ENCODE results near the gene TRDN. TPM values are rescaled to one million over a fixed set of nuclear protein-coding genes. Genes with fewer than 3 reads are reported as not detected.

Gene TRDN
- total and polyA plus RNA-seq, 2 donors (not counting 1 experiment from before 2014, with no cell fraction given), result not detected

DNA sequence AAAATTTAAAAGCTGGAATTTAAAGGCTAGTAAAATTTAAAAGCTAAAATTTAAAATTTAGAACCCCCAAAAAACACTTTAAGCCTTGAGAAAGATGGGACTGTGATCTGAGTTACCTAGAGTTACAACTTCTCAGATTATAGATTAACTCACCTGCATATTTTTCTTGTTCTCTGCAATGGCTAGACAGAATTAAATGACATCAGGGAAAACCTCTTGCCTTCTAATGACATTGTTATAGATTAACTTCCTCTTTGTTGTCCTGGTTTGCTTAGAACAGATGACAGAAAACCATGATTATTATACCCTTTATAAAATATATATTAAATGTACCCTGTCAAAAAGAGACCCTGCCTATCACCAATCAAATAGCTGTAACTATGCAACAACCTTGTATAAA lies 56.4 kb downstream of the TRDN start:
- no peaks in the 10 kb centered on the region for H3K79me2 ChIP-seq (ENCODE audit: control insufficient read depth, insufficient read depth, low read length)
- no peak overlapping the region for H3K4me3 ChIP-seq (replicated peaks in 1 of 4; ENCODE audit: control extremely low read depth in 1 of 4, insufficient read depth in 1 of 4, low read depth in 3 of 4, low read length in 4 of 4)
- no peaks in the 10 kb centered on the region for H3K9me3 ChIP-seq (ENCODE audit: control insufficient read depth, insufficient read depth, low read depth, low read length)
- no peaks in the 10 kb centered on the region for H3K36me3 ChIP-seq (ENCODE audit: control insufficient read depth, insufficient read depth, low read length)
- DNase-seq (ENCODE audit: low read depth in 2 of 2), result no peak
- H4K20me1 ChIP-seq (ENCODE audit: control insufficient read depth, extremely low read depth, insufficient read depth, low read length), result no peaks in the 10 kb centered on the region
- H3K4me2 ChIP-seq (ENCODE audit: extremely low read depth, insufficient read depth, low read length), result no peak overlapping the region
- TF ChIP-seq CTCF (conservative IDR thresholded peaks at IDR 0.05 in 1 of 2, IDR thresholded peaks at IDR 0.05 in 1 of 2; ENCODE audit: low read depth in 1 of 2, low read length in 2 of 2) (no peak), EZH2 (IDR thresholded peaks at IDR 0.05; ENCODE audit: low read length, missing control alignments) (no peak)
- no peak overlapping the region for H3K27ac ChIP-seq (ENCODE audit: insufficient read depth, low read length)
- H3K9ac ChIP-seq (ENCODE audit: insufficient read depth, low read length), result no peak overlapping the region
- H3K4me1 ChIP-seq (ENCODE audit: control insufficient read depth, extremely low read depth, insufficient read depth, low read length), result no peaks in the 10 kb centered on the region
- no peak overlapping the region for H2AFZ ChIP-seq (ENCODE audit: low read length)
- no peaks in the 10 kb centered on the region for H3K27me3 ChIP-seq (ENCODE audit: control insufficient read depth, insufficient read depth, low read length)

DNA sequence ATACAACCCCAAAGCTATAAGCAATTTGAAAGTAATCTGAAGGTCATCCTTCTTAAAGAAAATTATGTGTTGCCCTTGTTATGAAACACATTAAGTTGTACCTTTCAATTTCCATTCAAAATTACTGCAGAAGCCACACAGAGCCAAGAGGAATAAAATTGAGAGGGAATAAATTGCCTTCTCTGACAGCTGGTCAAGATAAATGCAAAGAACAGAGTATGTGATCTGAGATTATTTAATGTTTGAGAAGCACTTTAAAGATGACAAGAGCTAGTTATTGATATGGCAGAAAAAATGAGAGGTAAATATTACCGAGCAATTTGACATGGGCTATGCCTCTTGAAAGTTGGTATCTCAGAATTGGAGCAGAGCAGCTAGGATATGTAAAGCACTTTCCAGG lies 61.6 kb downstream of the TRDN start:
- H3K9me3 ChIP-seq (ENCODE audit: control insufficient read depth, insufficient read depth, low read depth, low read length), result no peaks in the 10 kb centered on the region
- no peaks in the 10 kb centered on the region for H3K27me3 ChIP-seq (ENCODE audit: control insufficient read depth, insufficient read depth, low read length)
- H3K36me3 ChIP-seq (ENCODE audit: control insufficient read depth, insufficient read depth, low read length), result no peaks in the 10 kb centered on the region
- H3K27ac ChIP-seq (ENCODE audit: insufficient read depth, low read length), result no peak overlapping the region
- no peaks in the 10 kb centered on the region for H3K4me1 ChIP-seq (ENCODE audit: control insufficient read depth, extremely low read depth, insufficient read depth, low read length)
- H3K9ac ChIP-seq (ENCODE audit: insufficient read depth, low read length), result no peak overlapping the region
- H3K4me2 ChIP-seq (ENCODE audit: extremely low read depth, insufficient read depth, low read length), result no peak overlapping the region
- H4K20me1 ChIP-seq (ENCODE audit: control insufficient read depth, extremely low read depth, insufficient read depth, low read length), result no peaks in the 10 kb centered on the region
- no peak overlapping the region for H3K4me3 ChIP-seq (replicated peaks in 1 of 4; ENCODE audit: control extremely low read depth in 1 of 4, insufficient read depth in 1 of 4, low read depth in 3 of 4, low read length in 4 of 4)
- no peaks in the 10 kb centered on the region for H3K79me2 ChIP-seq (ENCODE audit: control insufficient read depth, insufficient read depth, low read length)
- DNase-seq (ENCODE audit: low read depth in 2 of 2), result no peak
- TF ChIP-seq CTCF (conservative IDR thresholded peaks at IDR 0.05 in 1 of 2, IDR thresholded peaks at IDR 0.05 in 1 of 2; ENCODE audit: low read depth in 1 of 2, low read length in 2 of 2) (no peak), EZH2 (IDR thresholded peaks at IDR 0.05; ENCODE audit: low read length, missing control alignments) (no peak)
- H2AFZ ChIP-seq (ENCODE audit: low read length), result no peak overlapping the region

- no peak for DNase-seq (ENCODE audit: low read depth in 2 of 2)
- no peak overlapping the region for H2AFZ ChIP-seq (ENCODE audit: low read length)
- H3K4me3 ChIP-seq (replicated peaks in 1 of 4; ENCODE audit: control extremely low read depth in 1 of 4, insufficient read depth in 1 of 4, low read depth in 3 of 4, low read length in 4 of 4), result no peak overlapping the region
- no peaks in the 10 kb centered on the region for H3K4me1 ChIP-seq (ENCODE audit: control insufficient read depth, extremely low read depth, insufficient read depth, low read length)
- no peaks in the 10 kb centered on the region for H3K9me3 ChIP-seq (ENCODE audit: control insufficient read depth, insufficient read depth, low read depth, low read length)
- no peak overlapping the region for H3K9ac ChIP-seq (ENCODE audit: insufficient read depth, low read length)
- no peaks in the 10 kb centered on the region for H3K79me2 ChIP-seq (ENCODE audit: control insufficient read depth, insufficient read depth, low read length)
- no peaks in the 10 kb centered on the region for H4K20me1 ChIP-seq (ENCODE audit: control insufficient read depth, extremely low read depth, insufficient read depth, low read length)
- TF ChIP-seq EZH2 (IDR thresholded peaks at IDR 0.05; ENCODE audit: low read length, missing control alignments), result no peak
- no peak for TF ChIP-seq CTCF (conservative IDR thresholded peaks at IDR 0.05 in 1 of 2, IDR thresholded peaks at IDR 0.05 in 1 of 2; ENCODE audit: low read depth in 1 of 2, low read length in 2 of 2)
- H3K27ac ChIP-seq (ENCODE audit: insufficient read depth, low read length), result no peak overlapping the region
- no peaks in the 10 kb centered on the region for H3K27me3 ChIP-seq (ENCODE audit: control insufficient read depth, insufficient read depth, low read length)
- no peaks in the 10 kb centered on the region for H3K36me3 ChIP-seq (ENCODE audit: control insufficient read depth, insufficient read depth, low read length)
- H3K4me2 ChIP-seq (ENCODE audit: extremely low read depth, insufficient read depth, low read length), result no peak overlapping the region
Observed at GRCh38 chr6:123570813-123571684, 65.7 kb downstream of the TRDN start.
